Measurements from ENCODE around the gene PER3.

The PER3 gene

GRCh38 chr1:7833035-7833434 is 48.9 kb downstream of the PER3 start:
- no peak overlapping the region for H3K4me3 ChIP-seq (ENCODE audit: control insufficient read depth, low read depth, low read length)
- no peak for DNase-seq (ENCODE audit: low read depth)
- no peak for TF ChIP-seq CTCF (conservative IDR thresholded peaks at IDR 0.05; ENCODE audit: control insufficient read depth, insufficient read depth, low read depth, low read length)

GRCh38 chr1:7838714-7839113 is 54.6 kb downstream of the PER3 start:
- no peak overlapping the region for H3K4me3 ChIP-seq (ENCODE audit: control insufficient read depth, low read depth, low read length)
- no peak for DNase-seq (ENCODE audit: low read depth)
- no peak for TF ChIP-seq CTCF (conservative IDR thresholded peaks at IDR 0.05; ENCODE audit: control insufficient read depth, insufficient read depth, low read depth, low read length)

- no peak for TF ChIP-seq CTCF (conservative IDR thresholded peaks at IDR 0.05; ENCODE audit: control insufficient read depth, insufficient read depth, low read depth, low read length)
- DNase-seq (ENCODE audit: low read depth) = no peak
These were observed 55.4 kb downstream of the PER3 start for GRCh38 chr1:7839526-7839925.

GRCh38 chr1:7842517-7842916 is 58.4 kb downstream of the PER3 start:
- no peak for DNase-seq (ENCODE audit: low read depth)
- TF ChIP-seq CTCF (conservative IDR thresholded peaks at IDR 0.05; ENCODE audit: control insufficient read depth, insufficient read depth, low read depth, low read length) = no peak
- no peak overlapping the region for H3K4me3 ChIP-seq (ENCODE audit: control insufficient read depth, low read depth, low read length)

More at GRCh38 chr1:7839526-7839925, 55.4 kb downstream of the PER3 start:
- no peak overlapping the region for H3K4me3 ChIP-seq (ENCODE audit: control insufficient read depth, low read depth, low read length)

GRCh38 chr1:7845761-7846160 is 61.7 kb downstream of the PER3 start:
- no peak for DNase-seq (ENCODE audit: low read depth)
- no peak overlapping the region for H3K4me3 ChIP-seq (ENCODE audit: control insufficient read depth, low read depth, low read length)
- no peak for TF ChIP-seq CTCF (conservative IDR thresholded peaks at IDR 0.05; ENCODE audit: control insufficient read depth, insufficient read depth, low read depth, low read length)

- no peak for DNase-seq (ENCODE audit: low read depth)
- no peak overlapping the region for H3K4me3 ChIP-seq (ENCODE audit: control insufficient read depth, low read depth, low read length)
- no peak for TF ChIP-seq CTCF (conservative IDR thresholded peaks at IDR 0.05; ENCODE audit: control insufficient read depth, insufficient read depth, low read depth, low read length)
These were observed 62.6 kb downstream of the PER3 start for GRCh38 chr1:7846656-7847055.

GRCh38 chr1:7847599-7847998 is 63.5 kb downstream of the PER3 start:
- no peak for TF ChIP-seq CTCF (conservative IDR thresholded peaks at IDR 0.05; ENCODE audit: control insufficient read depth, insufficient read depth, low read depth, low read length)
- no peak overlapping the region for H3K4me3 ChIP-seq (ENCODE audit: control insufficient read depth, low read depth, low read length)
- peak; percentile 92 for DNase-seq (ENCODE audit: low read depth)
